Fibroblast of skin of back (primary cell): ENCODE results near the gene CCIN.
"Not testable (repeated sequence)": the region's sequence is repeated elsewhere in the genome, so short reads cannot be mapped to it uniquely, and the experiment has no call there.

Experiments
- DNase-seq: peaks from one replicate; pipeline ENCODE4 v3.0.0-alpha.2; 2013

CCIN gene

GRCh38 chr9:36141288-36141687, 27.9 kb upstream of the CCIN start:
- peak; percentile 47 for DNase-seq

GRCh38 chr9:36141761-36142160, 27.4 kb upstream of the CCIN start:
- no peak for DNase-seq

GRCh38 chr9:36142510-36143244, 26.5 kb upstream of the CCIN start:
- no peak for DNase-seq

- DNase-seq, result no peak
Observed at GRCh38 chr9:36143245-36143641, 25.9 kb upstream of the CCIN start.

- no peak for DNase-seq
Observed at GRCh38 chr9:36144309-36145232, 24.6 kb upstream of the CCIN start.

GRCh38 chr9:36145970-36146369, 23.2 kb upstream of the CCIN start:
- DNase-seq, result no peak

GRCh38 chr9:36146651-36147050, 22.5 kb upstream of the CCIN start:
- no peak for DNase-seq

- DNase-seq, result no peak
Observed at GRCh38 chr9:36147441-36148175, 21.6 kb upstream of the CCIN start.

- peak; percentile 98 for DNase-seq
Observed at GRCh38 chr9:36148311-36149051, 20.7 kb upstream of the CCIN start.

- DNase-seq, result peak; percentile 88
Observed at GRCh38 chr9:36149197-36149596, 20.0 kb upstream of the CCIN start.

GRCh38 chr9:36150574-36151315, 18.4 kb upstream of the CCIN start:
- DNase-seq, result peak; percentile 52

GRCh38 chr9:36151316-36152210, 17.6 kb upstream of the CCIN start:
- peak; percentile 82 for DNase-seq

- DNase-seq, result no peak
Observed at GRCh38 chr9:36152741-36153438, 16.3 kb upstream of the CCIN start.

GRCh38 chr9:36153746-36154145, 15.4 kb upstream of the CCIN start:
- DNase-seq, result no peak

- peak; percentile 79 for DNase-seq
Observed at GRCh38 chr9:36154331-36154952, 14.7 kb upstream of the CCIN start.

GRCh38 chr9:36156116-36156515, 13.1 kb upstream of the CCIN start:
- DNase-seq, result no peak

GRCh38 chr9:36158122-36158521, 11.1 kb upstream of the CCIN start:
- no peak for DNase-seq

- peak; percentile 74 for DNase-seq
Observed at GRCh38 chr9:36158917-36159316, 10.3 kb upstream of the CCIN start.

- not testable (repeated sequence) for DNase-seq
Observed at GRCh38 chr9:36159509-36159908, 9.7 kb upstream of the CCIN start.
